Measurements from ENCODE around the gene ZNF488.

Gene ZNF488

GRCh38 chr10:47423476-47423875, 39.4 kb upstream of the ZNF488 start:
- H3K36me3 ChIP-seq (ENCODE audit: insufficient read depth, low read length) = no peaks in the 10 kb centered on the region
- H3K27ac ChIP-seq (ENCODE audit: low read depth, low read length, poor library complexity, severe bottlenecking) = no peak overlapping the region
- H4K20me1 ChIP-seq (ENCODE audit: insufficient read depth, low read length) = no peaks in the 10 kb centered on the region
- no peak overlapping the region for H3K4me3 ChIP-seq (ENCODE audit: low read depth, low read length, poor library complexity, severe bottlenecking)
- H3K27me3 ChIP-seq (ENCODE audit: insufficient read depth, low read length) = no peaks in the 10 kb centered on the region
- H3K4me1 ChIP-seq (ENCODE audit: insufficient read depth, low read length, severe bottlenecking) = no peaks in the 10 kb centered on the region
- H3K9me3 ChIP-seq (ENCODE audit: low read length) = no peaks in the 10 kb centered on the region
- H2AFZ ChIP-seq (ENCODE audit: low read length) = no peak overlapping the region
- H3K79me2 ChIP-seq (ENCODE audit: insufficient read depth, low read length) = no peaks in the 10 kb centered on the region
- H3K9me2 ChIP-seq (ENCODE audit: low read depth, low read length) = no peaks in the 10 kb centered on the region
- H3K9ac ChIP-seq (ENCODE audit: low read length) = no peak overlapping the region
- no peak for TF ChIP-seq EZH2 (IDR thresholded peaks at IDR 0.05; ENCODE audit: borderline replicate concordance, low read length)
- TF ChIP-seq, protein P1, sequence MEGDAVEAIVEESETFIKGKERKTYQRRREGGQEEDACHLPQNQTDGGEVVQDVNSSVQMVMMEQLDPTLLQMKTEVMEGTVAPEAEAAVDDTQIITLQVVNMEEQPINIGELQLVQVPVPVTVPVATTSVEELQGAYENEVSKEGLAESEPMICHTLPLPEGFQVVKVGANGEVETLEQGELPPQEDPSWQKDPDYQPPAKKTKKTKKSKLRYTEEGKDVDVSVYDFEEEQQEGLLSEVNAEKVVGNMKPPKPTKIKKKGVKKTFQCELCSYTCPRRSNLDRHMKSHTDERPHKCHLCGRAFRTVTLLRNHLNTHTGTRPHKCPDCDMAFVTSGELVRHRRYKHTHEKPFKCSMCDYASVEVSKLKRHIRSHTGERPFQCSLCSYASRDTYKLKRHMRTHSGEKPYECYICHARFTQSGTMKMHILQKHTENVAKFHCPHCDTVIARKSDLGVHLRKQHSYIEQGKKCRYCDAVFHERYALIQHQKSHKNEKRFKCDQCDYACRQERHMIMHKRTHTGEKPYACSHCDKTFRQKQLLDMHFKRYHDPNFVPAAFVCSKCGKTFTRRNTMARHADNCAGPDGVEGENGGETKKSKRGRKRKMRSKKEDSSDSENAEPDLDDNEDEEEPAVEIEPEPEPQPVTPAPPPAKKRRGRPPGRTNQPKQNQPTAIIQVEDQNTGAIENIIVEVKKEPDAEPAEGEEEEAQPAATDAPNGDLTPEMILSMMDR (IDR thresholded peaks at IDR 0.05; ENCODE audit: low read length) = no peak
- H3F3A ChIP-seq (ENCODE audit: insufficient read depth, low read length) = no peaks in the 10 kb centered on the region
- no peak overlapping the region for H3K4me2 ChIP-seq (ENCODE audit: low read length)

DNA sequence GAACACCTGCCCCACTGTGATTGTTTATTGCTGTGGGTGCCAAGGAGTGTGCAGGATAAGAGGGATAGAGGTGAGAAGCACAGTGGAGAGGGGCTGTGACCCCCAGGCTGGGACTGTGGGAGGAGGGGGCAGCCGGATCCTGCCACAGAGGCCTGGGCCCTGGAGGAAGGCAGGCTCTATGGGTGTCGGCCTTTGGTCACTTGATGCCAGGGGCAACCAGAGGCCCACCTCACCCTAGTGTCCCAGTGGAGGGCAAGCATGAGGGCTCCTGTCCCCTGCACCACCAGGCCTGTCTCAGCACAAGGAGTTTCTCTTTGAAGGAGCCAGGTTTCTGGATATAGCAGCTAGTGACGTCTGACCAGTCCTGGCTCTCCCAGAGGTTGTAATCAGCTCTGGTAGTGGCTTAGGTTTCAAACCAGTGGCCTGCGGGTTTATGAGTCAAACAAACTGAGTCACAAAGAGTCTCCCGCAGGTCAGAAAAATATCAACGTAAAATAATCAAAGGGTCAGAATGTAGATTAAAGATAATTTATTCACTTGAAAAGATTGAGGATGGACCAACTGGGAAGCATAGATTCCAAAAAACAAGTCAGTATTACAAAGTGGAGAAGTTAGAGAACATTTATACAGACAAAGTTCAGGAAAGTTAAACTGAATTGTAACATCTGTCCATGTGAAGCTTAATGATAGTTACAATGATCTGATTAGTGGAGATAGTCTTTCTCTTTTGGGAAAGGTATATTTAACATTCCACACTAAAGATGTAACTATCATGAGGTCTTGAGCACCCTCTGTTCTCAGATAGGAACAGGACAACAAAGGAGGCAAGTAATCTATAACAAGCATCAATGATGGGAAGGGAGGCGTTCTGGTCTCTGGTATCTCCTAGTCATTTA, 37.2 kb upstream of the ZNF488 start:
- no peaks in the 10 kb centered on the region for H3K9me3 ChIP-seq (ENCODE audit: low read length)
- H3K4me3 ChIP-seq (ENCODE audit: low read depth, low read length, poor library complexity, severe bottlenecking) = no peak overlapping the region
- no peaks in the 10 kb centered on the region for H3K4me1 ChIP-seq (ENCODE audit: insufficient read depth, low read length, severe bottlenecking)
- H3K4me2 ChIP-seq (ENCODE audit: low read length) = no peak overlapping the region
- H2AFZ ChIP-seq (ENCODE audit: low read length) = no peak overlapping the region
- no peaks in the 10 kb centered on the region for H3K79me2 ChIP-seq (ENCODE audit: insufficient read depth, low read length)
- no peaks in the 10 kb centered on the region for H3K27me3 ChIP-seq (ENCODE audit: insufficient read depth, low read length)
- no peaks in the 10 kb centered on the region for H3K9me2 ChIP-seq (ENCODE audit: low read depth, low read length)
- no peak overlapping the region for H3K27ac ChIP-seq (ENCODE audit: low read depth, low read length, poor library complexity, severe bottlenecking)
- H3K9ac ChIP-seq (ENCODE audit: low read length) = no peak overlapping the region
- H4K20me1 ChIP-seq (ENCODE audit: insufficient read depth, low read length) = no peaks in the 10 kb centered on the region
- no peaks in the 10 kb centered on the region for H3F3A ChIP-seq (ENCODE audit: insufficient read depth, low read length)
- TF ChIP-seq EZH2 (IDR thresholded peaks at IDR 0.05; ENCODE audit: borderline replicate concordance, low read length) = no peak
- no peaks in the 10 kb centered on the region for H3K36me3 ChIP-seq (ENCODE audit: insufficient read depth, low read length)

GRCh38 chr10:47420305-47421056, 36.4 kb upstream of the ZNF488 start:
- TF ChIP-seq, protein P1 (IDR thresholded peaks at IDR 0.05; ENCODE audit: low read length) = no peak
- no peak for TF ChIP-seq EZH2 (IDR thresholded peaks at IDR 0.05; ENCODE audit: borderline replicate concordance, low read length)
- H3K36me3 ChIP-seq (ENCODE audit: insufficient read depth, low read length) = no peaks in the 10 kb centered on the region
- no peak overlapping the region for H3K9ac ChIP-seq (ENCODE audit: low read length)
- H3K79me2 ChIP-seq (ENCODE audit: insufficient read depth, low read length) = no peaks in the 10 kb centered on the region
- no peak overlapping the region for H2AFZ ChIP-seq (ENCODE audit: low read length)
- no peaks in the 10 kb centered on the region for H3K9me2 ChIP-seq (ENCODE audit: low read depth, low read length)
- no peak overlapping the region for H3K4me2 ChIP-seq (ENCODE audit: low read length)
- no peak overlapping the region for H3K4me3 ChIP-seq (ENCODE audit: low read depth, low read length, poor library complexity, severe bottlenecking)
- no peaks in the 10 kb centered on the region for H3K4me1 ChIP-seq (ENCODE audit: insufficient read depth, low read length, severe bottlenecking)
- no peaks in the 10 kb centered on the region for H3K27me3 ChIP-seq (ENCODE audit: insufficient read depth, low read length)
- no peaks in the 10 kb centered on the region for H3F3A ChIP-seq (ENCODE audit: insufficient read depth, low read length)
- no peak overlapping the region for H3K27ac ChIP-seq (ENCODE audit: low read depth, low read length, poor library complexity, severe bottlenecking)
- H3K9me3 ChIP-seq (ENCODE audit: low read length) = no peaks in the 10 kb centered on the region
- no peaks in the 10 kb centered on the region for H4K20me1 ChIP-seq (ENCODE audit: insufficient read depth, low read length)
